HCT116 (cell line): ENCODE results near the gene POLR2J. TPM values are rescaled to one million over a fixed set of nuclear protein-coding genes. Genes with fewer than 3 reads are reported as not detected.
A peak's percentile ranks its signal among the peaks of the same experiment; 100 is the strongest.

Source experiments
- ATAC-seq: fragments of 200-7000 bp; cut with Tn5 transposase; 2 replicates; pipeline ENCODE4 v1.9.1; 2020; ENCODE audit warnings: mild to moderate bottlenecking, moderate library complexity
- BruUV-seq: library from RNA; stranded (reverse); fragments of 400-500 nt; replicated peaks from 2 replicates; lab custom pipeline; 2021; lab: Mats Ljungman, UMichigan
- CTCF ChIA-PET: fragments of 300-600 bp; sonication (Branson Sonifier 250); formaldehyde crosslinking; loops from one replicate; lab custom pipeline; 2021; ENCODE audit warnings: antibody characterized with exemption; lab: Charles Lee
- POLR2A ChIA-PET: fragments of 300-600, 350-600 bp; sonication (Branson Sonifier 250); formaldehyde crosslinking; loops from one replicate; lab custom pipeline; 2021; ENCODE audit warnings: antibody characterized with exemption; lab: Charles Lee
- RAD21 ChIA-PET, 2 experiments: fragments of 300-600 bp; sonication (Branson Sonifier 250); formaldehyde crosslinking; loops; one replicate each; lab custom pipeline; 2023; ENCODE audit warnings: low total read pairs in 2 of 2; ENCODE audit not compliant: uncharacterized antibody in 2 of 2, unreplicated experiment in 2 of 2, low non-redundant PET in 1 of 2; lab: Charles Lee
- DNase-seq: peaks from one replicate; pipeline ENCODE4 v3.0.0-alpha.2; 2010; ENCODE audit warnings: low read depth, low spot score
- H2AFZ ChIP-seq: fragments of 200-600 bp; shearing (Covaris generic), sonication (generic); 2 replicates; pipeline ENCODE4 v1.6.1; 2017; ENCODE audit warnings: low read depth, mixed run types, mixed read lengths, antibody characterized with exemption, low read length; ENCODE audit not compliant: poor library complexity, severe bottlenecking
- H3K27ac ChIP-seq: 2 replicates; pipeline ENCODE4 v1.5.1; 2012; ENCODE audit warnings: low read depth, low read length
- H3K27me3 ChIP-seq: fragments of 200-600 bp; sonication (generic); 2 replicates; pipeline ENCODE4 v1.6.1; 2016; ENCODE audit warnings: mixed run types, low read length, mixed read lengths; ENCODE audit not compliant: insufficient read depth
- H3K36me3 ChIP-seq, 2 experiments: fragments of 200-500 bp in 1 of 2; fragments of 200-600 bp in 1 of 2; sonication (Bioruptor generic) in 1 of 2; sonication (generic) in 1 of 2; 2 replicates each; pipeline versions ENCODE4 v1.5.1 to v1.6.1; 2014 to 2016; ENCODE audit warnings: low read length in 2 of 2, inconsistent platforms in 1 of 2, mixed read lengths in 1 of 2, mixed run types in 1 of 2; ENCODE audit not compliant: insufficient read depth in 2 of 2, control insufficient read depth in 1 of 2
- H3K4me1 ChIP-seq, 2 experiments: fragments of 200-600 bp in 1 of 2; sonication (generic) in 1 of 2; 2 replicates each; pipeline versions ENCODE4 v1.5.1 to v1.6.1; 2012 to 2017; ENCODE audit warnings: low read length in 2 of 2, inconsistent platforms in 1 of 2, mild to moderate bottlenecking in 1 of 2, mixed read lengths in 1 of 2, mixed run types in 1 of 2, moderate library complexity in 1 of 2; ENCODE audit not compliant: insufficient read depth in 2 of 2, control insufficient read depth in 1 of 2
- H3K4me2 ChIP-seq: fragments of 200-600 bp; sonication (generic); 2 replicates; pipeline ENCODE4 v1.6.1; 2017; ENCODE audit warnings: mixed run types, low read length, mixed read lengths
- H3K4me3 ChIP-seq, 2 experiments: fragments of 200-600 bp in 1 of 2; sonication (generic) in 1 of 2; replicated peaks in 1 of 2; 2 replicates each; pipeline ENCODE4 v1.5.1; 2011 to 2016; ENCODE audit warnings: low read length in 2 of 2, control low read depth in 1 of 2, low read depth in 1 of 2, mild to moderate bottlenecking in 1 of 2, mixed read lengths in 1 of 2, mixed run types in 1 of 2
- H3K79me2 ChIP-seq: fragments of 200-600 bp; sonication (generic); 2 replicates; pipeline ENCODE4 v1.6.1; 2017; ENCODE audit warnings: mild to moderate bottlenecking, mixed run types, low read length, moderate library complexity, mixed read lengths; ENCODE audit not compliant: insufficient read depth
- H3K9ac ChIP-seq: fragments of 200-600 bp; sonication (generic); 2 replicates; pipeline ENCODE4 v1.6.1; 2016; ENCODE audit warnings: low read length, mixed read lengths
- H3K9me2 ChIP-seq: fragments of 200-600 bp; sonication (generic), shearing (Covaris generic); 2 replicates; pipeline ENCODE4 v1.6.1; 2017; ENCODE audit warnings: mixed run types, mild to moderate bottlenecking, moderate library complexity; ENCODE audit not compliant: insufficient read depth
- H3K9me3 ChIP-seq, 2 experiments: fragments of 200-500 bp in 1 of 2; fragments of 200-600 bp in 1 of 2; sonication (Bioruptor generic) in 1 of 2; sonication (generic) in 1 of 2; 2 replicates each; pipeline ENCODE4 v1.6.1; 2014 to 2017; ENCODE audit warnings: low read length in 2 of 2, mixed read lengths in 2 of 2, inconsistent platforms in 1 of 2, low read depth in 1 of 2, mild to moderate bottlenecking in 1 of 2, mixed run types in 1 of 2, moderate library complexity in 1 of 2; ENCODE audit not compliant: control insufficient read depth in 1 of 2, insufficient read depth in 1 of 2
- H4K20me1 ChIP-seq: fragments of 200-600 bp; sonication (generic), shearing (Covaris generic); 2 replicates; pipeline ENCODE4 v1.6.1; 2017; ENCODE audit warnings: mixed run types, mild to moderate bottlenecking, moderate library complexity; ENCODE audit not compliant: insufficient read depth
- CTCF ChIP-seq, 3 experiments: fragments of 200-600 bp in 1 of 3; sonication (generic) in 1 of 3; IDR thresholded peaks in 2 of 3; conservative IDR thresholded peaks in 1 of 3; 2 replicates each; pipeline ENCODE4 v1.5.1; 2012 to 2017; ENCODE audit warnings: low read depth in 2 of 3, low read length in 2 of 3, antibody characterized with exemption in 1 of 3, borderline replicate concordance in 1 of 3, control low read depth in 1 of 3, mild to moderate bottlenecking in 1 of 3, mixed read lengths in 1 of 3, mixed run types in 1 of 3, moderate library complexity in 1 of 3; ENCODE audit not compliant: insufficient read depth in 1 of 3
- EZH2 ChIP-seq: fragments of 200-600 bp; sonication (generic); IDR thresholded peaks from 2 replicates; pipeline ENCODE4 v1.6.1; 2017; ENCODE audit warnings: antibody characterized with exemption, mixed run types
- EZH2phosphoT487 ChIP-seq: fragments of 200-600 bp; IDR thresholded peaks from 2 replicates; pipeline ENCODE4 v1.6.1; 2018; ENCODE audit warnings: antibody characterized with exemption, borderline replicate concordance
- POLR2A ChIP-seq: IDR thresholded peaks from 2 replicates; pipeline ENCODE4 v1.7.0; 2011; ENCODE audit warnings: borderline replicate concordance; ENCODE audit not compliant: insufficient read depth, insufficient read length; ENCODE audit errors: extremely low read depth
- RAD21 ChIP-seq: IDR thresholded peaks from 2 replicates; pipeline ENCODE4 v1.6.1; 2012; ENCODE audit warnings: low read depth, mild to moderate bottlenecking
- YY1 ChIP-seq: IDR thresholded peaks from 2 replicates; pipeline ENCODE4 v1.6.1; 2011; ENCODE audit warnings: low read length, low read depth, moderate library complexity, mild to moderate bottlenecking; ENCODE audit not compliant: insufficient replicate concordance; ENCODE audit errors: extremely low read depth
- ZFX ChIP-seq: fragments of 450-650 bp; IDR thresholded peaks from 2 replicates; pipeline ENCODE4 v1.6.1; 2017
- intact Hi-C: fragments of 100-400 bp; cut with micrococcal nuclease; formaldehyde crosslinking; loops from 2 replicates; pipeline ENCODE4 v1.10.0; 2022
- microRNA-seq: library from miRNA; unstranded; fragments of <30 nt; microRNA quantifications from one replicate; pipeline ENCODE4, GENCODE V29; 2016; ENCODE audit warnings: borderline number of aligned reads
- total RNA-seq: library from RNA; stranded (reverse); gene quantifications from one replicate; pipeline ENCODE4 v1.2.1, GENCODE V29; 2021; ENCODE audit not compliant: unreplicated experiment

Gene POLR2J
- total RNA-seq, 1 experiment from 2014 or later: 54.9 TPM

DNA sequence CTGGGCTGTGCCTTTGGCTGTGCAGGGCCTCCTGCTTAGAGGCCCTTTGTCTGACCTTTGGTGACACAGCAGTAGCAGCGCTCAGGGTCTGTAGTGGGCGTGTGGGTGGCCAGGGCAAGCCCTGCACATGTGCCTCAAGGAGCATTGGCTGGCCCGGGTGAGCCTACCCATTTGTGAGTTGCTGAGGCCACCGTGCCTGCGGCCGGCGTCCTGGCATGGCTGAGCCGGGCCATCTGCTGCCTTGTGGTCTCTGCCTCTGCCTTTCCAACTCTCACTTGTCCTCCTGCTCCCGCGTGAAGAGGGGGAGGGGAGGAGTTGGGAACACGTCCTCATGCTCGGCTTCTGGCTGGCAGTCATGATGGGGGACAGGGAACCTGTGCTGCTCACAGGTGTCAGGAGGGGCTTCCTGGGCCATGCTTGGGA lies 54.6 kb downstream of the POLR2J start:
- Histone ChIP-seq H3K4me2 (no peak overlapping the region), H2AFZ (no peak overlapping the region), H3K9me2 (no peaks in the 10 kb centered on the region), H3K4me3 (no peak overlapping the region), H3K79me2 (no peaks in the 10 kb centered on the region), H3K9me3 (no peaks in the 10 kb centered on the region), H3K27me3 (no peaks in the 10 kb centered on the region), H3K36me3 (peaks cover 18 to 19% of the 10 kb centered on the region in 2 experiments; a peak in 3 of 4 replicates), H3K4me1 (peaks cover 9 to 26% of the 10 kb centered on the region in 2 experiments), H4K20me1 (no peaks in the 10 kb centered on the region), H3K9ac (no peak overlapping the region), H3K27ac (no peak overlapping the region)
- ChIA-PET POLR2A (no interaction called here), RAD21 (no interaction called here), CTCF (no interaction called here)
- DNase-seq: no peak
- TF ChIP-seq CTCF (IDR thresholded peaks at IDR 0.05 in 2 of 3, conservative IDR thresholded peaks at IDR 0.05 in 1 of 3; ENCODE audit: borderline replicate concordance in 1 of 3, insufficient read depth in 1 of 3, low read depth in 2 of 3, low read length in 2 of 3): no peak
- TF ChIP-seq EZH2phosphoT487: no peak
- no peak for TF ChIP-seq EZH2
- TF ChIP-seq YY1: no peak
- TF ChIP-seq POLR2A: no peak
- no peak for TF ChIP-seq ZFX
- no peak for TF ChIP-seq RAD21
- no TSS peak for BruUV-seq
- intact Hi-C loops: no loop called here
- ATAC-seq: no peak

Small RNA genes lying within 50 kb of the gene (microRNA-seq; reads per million reads assigned to microRNA genes)
- gene MIR4467 (4.8 reads per million, percentile 9 among the genes with 10 or more reads in this experiment), gene MIR5090 (4.4 reads per million, percentile 6 among the genes with 10 or more reads in this experiment)

Other genes starting within 250 kb of the POLR2J start
- gene SH2B2, start 192.1 kb downstream of the POLR2J start, total RNA-seq: 11.8 TPM
- not detected for gene SPDYE6, start 122.5 kb downstream of the POLR2J start, total RNA-seq
- 23.0 TPM for gene PRKRIP1, start 82.6 kb downstream of the POLR2J start, total RNA-seq
- 13.2 TPM for gene ORAI2, start 45.3 kb downstream of the POLR2J start, total RNA-seq
- 14.9 TPM for gene ALKBH4, start 14.1 kb downstream of the POLR2J start, total RNA-seq
- 39.5 TPM for gene LRWD1, start 13.9 kb downstream of the POLR2J start, total RNA-seq
- gene RASA4B, start 38.9 kb upstream of the POLR2J start, total RNA-seq: 6.0 TPM
- 7.0 TPM for gene UPK3BL2, start 64.8 kb upstream of the POLR2J start, total RNA-seq
- gene SPDYE2, start 72.3 kb upstream of the POLR2J start, total RNA-seq: not detected
- 14.0 TPM for gene POLR2J3, start 93.7 kb upstream of the POLR2J start, total RNA-seq
- 18.3 TPM for gene RASA4, start 137.8 kb upstream of the POLR2J start, total RNA-seq
- gene UPK3BL1, start 163.9 kb upstream of the POLR2J start, total RNA-seq: 7.1 TPM
- not detected for gene SPDYE2B, start 171.4 kb upstream of the POLR2J start, total RNA-seq
- 6.2 TPM for gene POLR2J2, start 192.7 kb upstream of the POLR2J start, total RNA-seq